ENCODE data around the gene IZUMO1. TPM values are rescaled to one million over a fixed set of nuclear protein-coding genes. Genes with fewer than 3 reads are reported as not detected.

The IZUMO1 gene
- total and polyA plus RNA-seq, 2 of the 8 experiments (the other 6 are each of a cell fraction or from before 2014, with no cell fraction given) = 0.33 to 1.8 TPM

DNA sequence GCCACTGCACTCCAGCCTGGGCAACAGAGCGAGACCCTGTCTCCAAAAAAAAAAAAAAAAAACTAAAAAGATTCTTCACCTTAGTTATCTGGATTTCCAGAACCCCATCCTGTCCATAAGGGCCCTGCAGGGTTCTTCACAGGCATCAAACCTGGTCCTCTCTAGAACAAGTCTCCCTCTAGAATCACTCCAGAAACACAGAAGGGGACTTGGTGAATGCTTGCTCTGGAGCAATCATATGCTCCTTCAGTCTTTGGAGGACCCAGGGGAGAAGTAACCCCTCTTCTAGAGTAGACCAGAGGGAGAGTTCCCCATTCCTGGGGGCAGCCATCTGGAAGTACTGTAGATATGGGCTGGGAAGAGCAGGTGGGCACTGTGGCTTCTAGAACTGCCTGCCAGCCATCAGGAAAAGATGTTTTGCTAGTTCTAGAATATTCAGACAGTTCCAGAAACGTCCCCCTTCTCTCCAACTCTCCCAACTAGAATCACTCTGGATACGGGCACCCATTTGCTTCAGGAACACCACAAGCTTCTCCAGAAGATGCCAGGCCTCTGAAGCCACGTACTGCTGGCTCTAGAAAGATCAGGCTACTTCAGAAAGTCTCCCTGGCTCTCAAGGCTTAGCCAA is 3.0 kb upstream of the IZUMO1 start (continued):
- TF ChIP-seq SIRT6 (IDR thresholded peaks at IDR 0.05; ENCODE audit: low read length) = no peak
- no peak for TF ChIP-seq GABPA (IDR thresholded peaks at IDR 0.05; ENCODE audit: borderline replicate concordance, insufficient read depth, low read length)
- no peak for TF ChIP-seq NANOG (IDR thresholded peaks at IDR 0.05; ENCODE audit: insufficient read depth, low read depth, low read length, poor library complexity, severe bottlenecking)
- TF ChIP-seq RXRA (IDR thresholded peaks at IDR 0.05; ENCODE audit: insufficient read depth, low read depth, low read length) = no peak
